Measurements from ENCODE around the gene TMEM259.

The TMEM259 gene

GRCh38 chr19:1057176-1057855 is 36.4 kb upstream of the TMEM259 start:
- Histone ChIP-seq H3K4me3 (ENCODE audit: low read depth in 1 of 2, low read length in 1 of 2) (no peak overlapping the region), H3K36me3 (peaks cover 97% of the 10 kb centered on the region), H3K9me3 (no peaks in the 10 kb centered on the region), H3K27me3 (no peaks in the 10 kb centered on the region), H3K4me1 (ENCODE audit: control insufficient read depth in 1 of 2, insufficient read depth in 1 of 2, low read depth in 1 of 2, low read length in 1 of 2) (no peaks in the 10 kb centered on the region), H3K27ac (peak overlapping the region; percentile 33)
- TF ChIP-seq, protein P1, sequence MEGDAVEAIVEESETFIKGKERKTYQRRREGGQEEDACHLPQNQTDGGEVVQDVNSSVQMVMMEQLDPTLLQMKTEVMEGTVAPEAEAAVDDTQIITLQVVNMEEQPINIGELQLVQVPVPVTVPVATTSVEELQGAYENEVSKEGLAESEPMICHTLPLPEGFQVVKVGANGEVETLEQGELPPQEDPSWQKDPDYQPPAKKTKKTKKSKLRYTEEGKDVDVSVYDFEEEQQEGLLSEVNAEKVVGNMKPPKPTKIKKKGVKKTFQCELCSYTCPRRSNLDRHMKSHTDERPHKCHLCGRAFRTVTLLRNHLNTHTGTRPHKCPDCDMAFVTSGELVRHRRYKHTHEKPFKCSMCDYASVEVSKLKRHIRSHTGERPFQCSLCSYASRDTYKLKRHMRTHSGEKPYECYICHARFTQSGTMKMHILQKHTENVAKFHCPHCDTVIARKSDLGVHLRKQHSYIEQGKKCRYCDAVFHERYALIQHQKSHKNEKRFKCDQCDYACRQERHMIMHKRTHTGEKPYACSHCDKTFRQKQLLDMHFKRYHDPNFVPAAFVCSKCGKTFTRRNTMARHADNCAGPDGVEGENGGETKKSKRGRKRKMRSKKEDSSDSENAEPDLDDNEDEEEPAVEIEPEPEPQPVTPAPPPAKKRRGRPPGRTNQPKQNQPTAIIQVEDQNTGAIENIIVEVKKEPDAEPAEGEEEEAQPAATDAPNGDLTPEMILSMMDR (IDR thresholded peaks at IDR 0.05) = peak; percentile 22

- no peaks in the 10 kb centered on the region for H3K9me3 ChIP-seq
- H3K4me3 ChIP-seq (ENCODE audit: low read depth in 1 of 2, low read length in 1 of 2) = no peak overlapping the region
- no peak overlapping the region for H3K27ac ChIP-seq
- no peaks in the 10 kb centered on the region for H3K27me3 ChIP-seq
- TF ChIP-seq, protein P1 (IDR thresholded peaks at IDR 0.05) = no peak
- peaks cover 96% of the 10 kb centered on the region for H3K36me3 ChIP-seq
- H3K4me1 ChIP-seq (ENCODE audit: control insufficient read depth in 1 of 2, insufficient read depth in 1 of 2, low read depth in 1 of 2, low read length in 1 of 2) = no peaks in the 10 kb centered on the region
Observed at GRCh38 chr19:1055886-1056620, 35.1 kb upstream of the TMEM259 start.

DNA sequence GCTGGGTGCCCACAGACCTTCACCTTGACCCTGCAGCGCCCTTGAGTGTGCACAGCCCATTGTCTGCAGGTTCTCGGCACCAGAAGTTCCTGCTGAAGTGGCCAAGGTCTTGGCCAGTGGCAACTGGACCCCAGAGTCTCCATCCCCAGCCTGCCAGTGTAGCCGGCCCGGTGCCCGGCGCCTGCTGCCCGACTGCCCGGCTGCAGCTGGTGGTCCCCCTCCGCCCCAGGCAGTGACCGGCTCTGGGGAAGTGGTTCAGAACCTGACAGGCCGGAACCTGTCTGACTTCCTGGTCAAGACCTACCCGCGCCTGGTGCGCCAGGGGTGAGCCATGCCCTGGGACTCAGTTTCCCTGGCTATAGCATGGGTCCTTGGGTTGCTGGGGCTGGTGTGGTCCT is 34.1 kb upstream of the TMEM259 start:
- TF ChIP-seq, protein P1 (IDR thresholded peaks at IDR 0.05) = no peak
- Histone ChIP-seq H3K36me3 (peaks cover 94% of the 10 kb centered on the region), H3K4me3 (ENCODE audit: low read depth in 1 of 2, low read length in 1 of 2) (no peak overlapping the region), H3K9me3 (no peaks in the 10 kb centered on the region), H3K4me1 (ENCODE audit: control insufficient read depth in 1 of 2, insufficient read depth in 1 of 2, low read depth in 1 of 2, low read length in 1 of 2) (no peaks in the 10 kb centered on the region), H3K27ac (no peak overlapping the region), H3K27me3 (no peaks in the 10 kb centered on the region)

- Histone ChIP-seq H3K27me3 (no peaks in the 10 kb centered on the region), H3K4me1 (ENCODE audit: control insufficient read depth in 1 of 2, insufficient read depth in 1 of 2, low read depth in 1 of 2, low read length in 1 of 2) (no peaks in the 10 kb centered on the region), H3K4me3 (ENCODE audit: low read depth in 1 of 2, low read length in 1 of 2) (no peak overlapping the region), H3K27ac (no peak overlapping the region), H3K9me3 (no peaks in the 10 kb centered on the region), H3K36me3 (peaks cover 90% of the 10 kb centered on the region)
- TF ChIP-seq, protein P1 (IDR thresholded peaks at IDR 0.05) = no peak
Observed at GRCh38 chr19:1054102-1055027, 33.4 kb upstream of the TMEM259 start.
